Fibroblast of lung (primary cell): ENCODE data around the gene PTPN14.

ENCODE experiments used
- EZH2 ChIP-seq: IDR thresholded peaks from 2 replicates; pipeline ENCODE4 v1.5.1; 2012; ENCODE audit warnings: low read length, control low read depth, mild to moderate bottlenecking; ENCODE audit errors: missing control alignments
- TF ChIP-seq, protein P1 (sequence below), 2 donors: IDR thresholded peaks in 1 of 2; conservative IDR thresholded peaks in 1 of 2; 1 replicate in 1 of 2; 2 replicates in 1 of 2; pipeline ENCODE4 v1.5.1; 2011 to 2012; ENCODE audit warnings: low read length in 2 of 2, control low read depth in 1 of 2, inconsistent platforms in 1 of 2, low read depth in 1 of 2, mild to moderate bottlenecking in 1 of 2

DNA sequence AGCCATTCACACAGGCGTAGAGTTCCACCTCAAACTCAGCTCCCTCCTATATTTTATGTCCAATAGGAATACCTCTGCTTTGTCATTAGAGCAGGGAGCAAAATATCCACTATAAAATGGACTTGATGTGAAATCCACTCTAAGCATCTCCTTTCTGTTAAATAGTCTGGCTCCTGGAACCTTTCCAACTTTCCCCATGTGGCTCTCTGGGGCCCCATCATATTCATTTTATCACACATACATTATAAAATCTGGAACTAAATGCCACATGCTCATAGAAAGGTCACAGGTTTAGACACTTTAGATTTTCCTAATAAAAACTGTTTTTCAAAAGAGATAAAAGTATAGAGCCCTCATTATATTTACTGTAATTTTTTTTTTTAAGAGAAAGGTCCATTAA, 82.1 kb downstream of the PTPN14 start:
- TF ChIP-seq EZH2 = no peak
- TF ChIP-seq, protein P1, sequence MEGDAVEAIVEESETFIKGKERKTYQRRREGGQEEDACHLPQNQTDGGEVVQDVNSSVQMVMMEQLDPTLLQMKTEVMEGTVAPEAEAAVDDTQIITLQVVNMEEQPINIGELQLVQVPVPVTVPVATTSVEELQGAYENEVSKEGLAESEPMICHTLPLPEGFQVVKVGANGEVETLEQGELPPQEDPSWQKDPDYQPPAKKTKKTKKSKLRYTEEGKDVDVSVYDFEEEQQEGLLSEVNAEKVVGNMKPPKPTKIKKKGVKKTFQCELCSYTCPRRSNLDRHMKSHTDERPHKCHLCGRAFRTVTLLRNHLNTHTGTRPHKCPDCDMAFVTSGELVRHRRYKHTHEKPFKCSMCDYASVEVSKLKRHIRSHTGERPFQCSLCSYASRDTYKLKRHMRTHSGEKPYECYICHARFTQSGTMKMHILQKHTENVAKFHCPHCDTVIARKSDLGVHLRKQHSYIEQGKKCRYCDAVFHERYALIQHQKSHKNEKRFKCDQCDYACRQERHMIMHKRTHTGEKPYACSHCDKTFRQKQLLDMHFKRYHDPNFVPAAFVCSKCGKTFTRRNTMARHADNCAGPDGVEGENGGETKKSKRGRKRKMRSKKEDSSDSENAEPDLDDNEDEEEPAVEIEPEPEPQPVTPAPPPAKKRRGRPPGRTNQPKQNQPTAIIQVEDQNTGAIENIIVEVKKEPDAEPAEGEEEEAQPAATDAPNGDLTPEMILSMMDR (conservative IDR thresholded peaks at IDR 0.05 in 1 of 2, IDR thresholded peaks at IDR 0.05 in 1 of 2; ENCODE audit: low read depth in 1 of 2, low read length in 2 of 2) = no peak
